Measurements from ENCODE around the gene TYSND1.

DNA sequence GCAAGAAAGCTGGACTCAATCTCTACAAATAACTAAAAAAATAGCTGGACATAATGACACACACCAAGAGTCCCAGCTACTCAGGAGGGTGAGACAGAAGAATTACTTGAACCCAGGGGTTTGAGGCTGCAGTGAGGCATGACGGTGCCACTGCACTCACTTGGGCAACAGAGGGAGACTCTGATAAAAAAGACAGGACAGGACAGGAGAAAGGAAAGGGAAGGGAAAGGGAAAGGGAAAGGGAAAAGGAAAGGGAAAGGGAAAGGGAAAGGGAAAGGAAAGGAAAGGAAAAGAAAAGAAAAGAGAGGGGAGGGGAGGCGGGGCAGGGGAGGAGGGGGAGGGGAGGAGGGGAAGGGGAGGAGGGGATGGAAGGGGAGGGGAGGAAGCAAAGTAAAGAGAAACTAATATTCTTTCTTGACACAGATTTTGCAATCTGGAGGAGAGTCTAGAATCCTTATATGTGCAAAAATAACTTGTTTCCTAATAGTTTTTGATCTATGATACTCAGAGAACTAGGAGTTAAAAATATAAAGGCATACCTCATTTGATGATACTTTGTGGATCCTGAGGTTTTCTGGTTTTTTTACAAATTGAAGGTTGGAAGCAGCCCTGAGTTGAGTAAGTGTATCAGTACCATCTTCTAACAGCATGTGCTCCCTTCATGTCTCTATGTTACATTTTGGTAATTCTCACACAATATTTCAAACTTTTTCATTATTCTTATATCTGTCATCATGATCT lies 15.8 kb upstream of the TYSND1 start:
- no peak for TF ChIP-seq POLR2AphosphoS5 (IDR thresholded peaks at IDR 0.05; ENCODE audit: low read depth)
- TF ChIP-seq, protein P1, sequence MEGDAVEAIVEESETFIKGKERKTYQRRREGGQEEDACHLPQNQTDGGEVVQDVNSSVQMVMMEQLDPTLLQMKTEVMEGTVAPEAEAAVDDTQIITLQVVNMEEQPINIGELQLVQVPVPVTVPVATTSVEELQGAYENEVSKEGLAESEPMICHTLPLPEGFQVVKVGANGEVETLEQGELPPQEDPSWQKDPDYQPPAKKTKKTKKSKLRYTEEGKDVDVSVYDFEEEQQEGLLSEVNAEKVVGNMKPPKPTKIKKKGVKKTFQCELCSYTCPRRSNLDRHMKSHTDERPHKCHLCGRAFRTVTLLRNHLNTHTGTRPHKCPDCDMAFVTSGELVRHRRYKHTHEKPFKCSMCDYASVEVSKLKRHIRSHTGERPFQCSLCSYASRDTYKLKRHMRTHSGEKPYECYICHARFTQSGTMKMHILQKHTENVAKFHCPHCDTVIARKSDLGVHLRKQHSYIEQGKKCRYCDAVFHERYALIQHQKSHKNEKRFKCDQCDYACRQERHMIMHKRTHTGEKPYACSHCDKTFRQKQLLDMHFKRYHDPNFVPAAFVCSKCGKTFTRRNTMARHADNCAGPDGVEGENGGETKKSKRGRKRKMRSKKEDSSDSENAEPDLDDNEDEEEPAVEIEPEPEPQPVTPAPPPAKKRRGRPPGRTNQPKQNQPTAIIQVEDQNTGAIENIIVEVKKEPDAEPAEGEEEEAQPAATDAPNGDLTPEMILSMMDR (IDR thresholded peaks at IDR 0.05; ENCODE audit: insufficient read depth, low read length) = no peak
